ENCODE measurements around the gene SAMD1. TPM values are rescaled to one million over a fixed set of nuclear protein-coding genes. Genes with fewer than 3 reads are reported as not detected.
A peak's percentile ranks its signal among the peaks of the same experiment; 100 is the strongest.

The SAMD1 gene
- total RNA-seq, 2 experiments from 2014 or later, result 124 to 128 TPM

DNA sequence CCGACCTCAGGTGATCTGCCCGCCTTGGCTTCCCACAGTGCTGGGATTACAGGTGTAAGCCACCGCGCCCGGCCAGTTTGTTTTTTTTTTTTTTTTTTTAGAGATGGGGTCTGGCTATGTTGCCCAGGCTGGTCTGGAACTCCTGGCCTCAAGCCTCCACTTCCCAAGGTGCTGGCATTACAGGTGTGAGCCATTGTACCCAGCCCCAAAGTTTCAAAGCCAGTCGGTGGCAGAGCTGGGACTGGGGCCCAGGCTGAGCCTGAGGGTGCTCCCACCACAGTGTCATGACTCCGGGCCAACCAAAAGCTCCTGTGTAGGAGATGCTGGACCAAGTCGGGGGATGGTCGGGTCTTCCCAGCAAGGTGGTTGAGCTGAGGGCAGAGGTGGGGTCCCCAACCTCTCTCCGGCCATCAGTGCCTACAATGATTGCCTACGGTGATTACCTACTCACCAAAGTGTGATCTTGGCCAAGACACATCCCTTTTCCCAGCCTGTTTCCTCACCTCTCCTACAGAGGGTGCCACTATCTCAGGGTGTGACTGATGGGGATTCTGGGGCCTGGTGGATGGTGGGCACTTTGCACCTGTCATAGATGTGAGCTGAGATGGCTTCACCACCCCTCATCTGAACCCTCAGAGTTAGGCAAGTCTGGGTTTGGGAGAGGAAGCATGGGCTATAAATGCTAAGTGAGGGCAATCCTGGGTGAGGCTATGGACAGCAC, 5.9 kb upstream of the SAMD1 start:
- TF ChIP-seq EZH2phosphoT487 (IDR thresholded peaks at IDR 0.05; ENCODE audit: borderline replicate concordance, low read depth, low read length), result no peak
- TF ChIP-seq, protein P1, sequence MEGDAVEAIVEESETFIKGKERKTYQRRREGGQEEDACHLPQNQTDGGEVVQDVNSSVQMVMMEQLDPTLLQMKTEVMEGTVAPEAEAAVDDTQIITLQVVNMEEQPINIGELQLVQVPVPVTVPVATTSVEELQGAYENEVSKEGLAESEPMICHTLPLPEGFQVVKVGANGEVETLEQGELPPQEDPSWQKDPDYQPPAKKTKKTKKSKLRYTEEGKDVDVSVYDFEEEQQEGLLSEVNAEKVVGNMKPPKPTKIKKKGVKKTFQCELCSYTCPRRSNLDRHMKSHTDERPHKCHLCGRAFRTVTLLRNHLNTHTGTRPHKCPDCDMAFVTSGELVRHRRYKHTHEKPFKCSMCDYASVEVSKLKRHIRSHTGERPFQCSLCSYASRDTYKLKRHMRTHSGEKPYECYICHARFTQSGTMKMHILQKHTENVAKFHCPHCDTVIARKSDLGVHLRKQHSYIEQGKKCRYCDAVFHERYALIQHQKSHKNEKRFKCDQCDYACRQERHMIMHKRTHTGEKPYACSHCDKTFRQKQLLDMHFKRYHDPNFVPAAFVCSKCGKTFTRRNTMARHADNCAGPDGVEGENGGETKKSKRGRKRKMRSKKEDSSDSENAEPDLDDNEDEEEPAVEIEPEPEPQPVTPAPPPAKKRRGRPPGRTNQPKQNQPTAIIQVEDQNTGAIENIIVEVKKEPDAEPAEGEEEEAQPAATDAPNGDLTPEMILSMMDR (conservative IDR thresholded peaks at IDR 0.05; ENCODE audit: low read length), result peak; percentile 47
- no peak for DNase-seq (ENCODE audit: low spot score)
- Histone ChIP-seq H3K36me3 (ENCODE audit: insufficient read depth, low read length) (peaks cover 18% of the 10 kb centered on the region), H3K4me2 (ENCODE audit: low read length) (no peak overlapping the region), H4K20me1 (ENCODE audit: insufficient read depth, low read length) (no peaks in the 10 kb centered on the region), H3K27ac (ENCODE audit: low read depth, low read length, poor library complexity, severe bottlenecking) (no peak overlapping the region), H3K4me1 (ENCODE audit: insufficient read depth, low read length, poor library complexity, severe bottlenecking) (peaks cover 8% of the 10 kb centered on the region), H3K9me2 (ENCODE audit: insufficient read depth, low read length) (no peaks in the 10 kb centered on the region), H3K4me3 (ENCODE audit: low read depth, low read length, poor library complexity, severe bottlenecking) (no peak overlapping the region), H3K79me2 (ENCODE audit: insufficient read depth, low read depth, low read length) (no peaks in the 10 kb centered on the region), H2AFZ (ENCODE audit: low read length) (no peak overlapping the region), H3K9me3 (ENCODE audit: low read length) (peaks cover 9% of the 10 kb centered on the region)
- POLR2A ChIA-PET, result interaction anchor here (1.6 kb wide), 1 partner anchor 19 kb away, joined by 4 read pairs; no protein-coding TSS in a partner anchor
- no TSS peak for BruUV-seq (replicated peaks)
- intact Hi-C loops (cut with micrococcal nuclease; ENCODE audit: unreplicated experiment), result no loop called here
- CTCF ChIA-PET (ENCODE audit: unreplicated experiment), result no interaction called here

DNA sequence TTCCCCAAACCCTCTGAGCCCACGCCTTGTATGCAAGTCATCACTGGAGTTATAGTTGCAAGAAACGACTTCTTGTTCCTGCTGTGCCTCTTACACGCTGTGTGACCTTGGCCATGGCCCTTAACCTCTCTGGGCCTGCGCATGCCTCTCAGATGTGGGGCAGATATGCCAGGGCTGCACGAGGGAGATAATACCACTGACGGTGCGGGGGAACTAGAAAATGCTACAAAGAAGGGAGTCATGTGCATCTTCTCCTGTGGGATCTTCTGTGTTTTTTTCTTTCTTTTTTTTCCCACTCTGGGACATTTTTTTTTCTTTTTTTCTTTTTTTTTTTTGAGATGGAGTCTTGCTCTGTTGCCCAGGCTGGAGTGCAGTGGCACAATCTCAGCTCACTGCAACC, 4.3 kb upstream of the SAMD1 start:
- H4K20me1 ChIP-seq (ENCODE audit: insufficient read depth, low read length), result no peaks in the 10 kb centered on the region
- no TSS peak for BruUV-seq (replicated peaks)
- intact Hi-C loops (cut with micrococcal nuclease; ENCODE audit: unreplicated experiment), result no loop called here

More for the DNA sequence above, 4.3 kb upstream of the SAMD1 start:
- no peaks in the 10 kb centered on the region for H3K79me2 ChIP-seq (ENCODE audit: insufficient read depth, low read depth, low read length)
- DNase-seq (ENCODE audit: low spot score), result no peak
- peaks cover 18% of the 10 kb centered on the region for H3K36me3 ChIP-seq (ENCODE audit: insufficient read depth, low read length)
- H3K9me2 ChIP-seq (ENCODE audit: insufficient read depth, low read length), result no peaks in the 10 kb centered on the region
- H3K9me3 ChIP-seq (ENCODE audit: low read length), result peaks cover 9% of the 10 kb centered on the region
- ChIA-PET CTCF (ENCODE audit: unreplicated experiment) (no interaction called here), POLR2A (no interaction called here)
- no peak overlapping the region for H3K4me3 ChIP-seq (ENCODE audit: low read depth, low read length, poor library complexity, severe bottlenecking)
- TF ChIP-seq EZH2phosphoT487 (IDR thresholded peaks at IDR 0.05; ENCODE audit: borderline replicate concordance, low read depth, low read length), result no peak
- TF ChIP-seq, protein P1 (conservative IDR thresholded peaks at IDR 0.05; ENCODE audit: low read length), result no peak
- no peak overlapping the region for H3K4me2 ChIP-seq (ENCODE audit: low read length)
- no peak overlapping the region for H3K27ac ChIP-seq (ENCODE audit: low read depth, low read length, poor library complexity, severe bottlenecking)
- H2AFZ ChIP-seq (ENCODE audit: low read length), result no peak overlapping the region
- peaks cover 8% of the 10 kb centered on the region for H3K4me1 ChIP-seq (ENCODE audit: insufficient read depth, low read length, poor library complexity, severe bottlenecking)
